Loucy (cell line): ENCODE data around the gene BMP4.

Experiments used
- EZH2phosphoT487 ChIP-seq: fragments of 200-600 bp; IDR thresholded peaks from 2 replicates; pipeline ENCODE4 v1.6.1; 2018; ENCODE audit warnings: antibody characterized with exemption, mild to moderate bottlenecking, moderate library complexity, borderline replicate concordance
- TF ChIP-seq, protein P1 (sequence below): fragments of 200-600 bp; sonication (generic); conservative IDR thresholded peaks from 2 replicates; pipeline ENCODE4 v1.5.1; 2014; ENCODE audit warnings: mild to moderate bottlenecking, antibody characterized with exemption, low read length

DNA sequence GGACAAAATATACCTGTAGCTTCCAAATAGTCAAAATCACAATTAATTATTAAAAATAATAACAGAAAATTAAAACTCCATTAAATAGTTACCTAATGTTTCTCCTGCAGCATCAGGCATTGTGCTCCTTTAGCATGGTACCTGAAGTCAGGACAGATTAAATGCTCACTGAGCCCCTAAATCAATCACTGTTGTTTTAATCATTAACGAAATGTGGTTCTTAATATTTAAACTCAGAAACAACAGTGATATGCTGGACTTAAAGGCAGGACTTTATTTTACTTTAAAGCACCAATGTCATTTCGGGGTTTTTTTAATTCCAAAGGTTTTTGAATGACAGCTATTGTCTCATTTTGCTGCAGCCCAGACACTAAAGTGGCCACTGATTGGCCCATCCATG, 2.0 kb upstream of the BMP4 start:
- TF ChIP-seq, protein P1, sequence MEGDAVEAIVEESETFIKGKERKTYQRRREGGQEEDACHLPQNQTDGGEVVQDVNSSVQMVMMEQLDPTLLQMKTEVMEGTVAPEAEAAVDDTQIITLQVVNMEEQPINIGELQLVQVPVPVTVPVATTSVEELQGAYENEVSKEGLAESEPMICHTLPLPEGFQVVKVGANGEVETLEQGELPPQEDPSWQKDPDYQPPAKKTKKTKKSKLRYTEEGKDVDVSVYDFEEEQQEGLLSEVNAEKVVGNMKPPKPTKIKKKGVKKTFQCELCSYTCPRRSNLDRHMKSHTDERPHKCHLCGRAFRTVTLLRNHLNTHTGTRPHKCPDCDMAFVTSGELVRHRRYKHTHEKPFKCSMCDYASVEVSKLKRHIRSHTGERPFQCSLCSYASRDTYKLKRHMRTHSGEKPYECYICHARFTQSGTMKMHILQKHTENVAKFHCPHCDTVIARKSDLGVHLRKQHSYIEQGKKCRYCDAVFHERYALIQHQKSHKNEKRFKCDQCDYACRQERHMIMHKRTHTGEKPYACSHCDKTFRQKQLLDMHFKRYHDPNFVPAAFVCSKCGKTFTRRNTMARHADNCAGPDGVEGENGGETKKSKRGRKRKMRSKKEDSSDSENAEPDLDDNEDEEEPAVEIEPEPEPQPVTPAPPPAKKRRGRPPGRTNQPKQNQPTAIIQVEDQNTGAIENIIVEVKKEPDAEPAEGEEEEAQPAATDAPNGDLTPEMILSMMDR, result no peak
- TF ChIP-seq EZH2phosphoT487, result no peak
